ENCODE measurements around the gene ZSCAN29. TPM values are rescaled to one million over a fixed set of nuclear protein-coding genes. Genes with fewer than 3 reads are reported as not detected.

The ZSCAN29 gene
- total RNA-seq, 6 donors from 2014 or later = 23.9 to 63.9 (median 24.7) TPM

DNA sequence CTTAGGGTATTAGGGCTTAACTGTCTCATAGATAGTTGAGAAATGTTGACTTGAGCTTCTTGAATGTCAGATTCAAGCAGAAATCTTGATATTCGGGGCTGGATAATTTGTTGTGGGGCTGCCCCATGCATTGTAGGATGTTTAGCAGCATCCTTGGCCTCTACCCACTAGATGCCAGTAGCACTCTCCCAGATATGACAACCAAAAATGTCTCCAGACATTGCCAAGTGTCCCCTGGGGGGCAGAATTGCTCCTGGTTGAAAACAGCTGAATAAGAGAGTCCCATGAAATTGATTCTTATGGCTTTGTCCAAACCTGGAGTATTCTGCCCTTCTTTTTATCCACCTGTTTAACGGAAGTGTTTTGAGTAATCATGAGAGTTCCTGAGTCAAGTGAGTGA is 24.5 kb downstream of the ZSCAN29 start:
- H3K4me1 ChIP-seq = no peaks in the 10 kb centered on the region
- 93 to 97% methylated on average over 2 of the region's 2 CpGs for WGBS, 2 donors
- no peak overlapping the region for H3K27ac ChIP-seq
- H3K9me3 ChIP-seq = no peaks in the 10 kb centered on the region
- TF ChIP-seq POLR2AphosphoS5 (IDR thresholded peaks at IDR 0.05) (no peak), POLR2A (IDR thresholded peaks at IDR 0.05) (no peak), EP300 (IDR thresholded peaks at IDR 0.05) (no peak)
- TF ChIP-seq, protein P1, sequence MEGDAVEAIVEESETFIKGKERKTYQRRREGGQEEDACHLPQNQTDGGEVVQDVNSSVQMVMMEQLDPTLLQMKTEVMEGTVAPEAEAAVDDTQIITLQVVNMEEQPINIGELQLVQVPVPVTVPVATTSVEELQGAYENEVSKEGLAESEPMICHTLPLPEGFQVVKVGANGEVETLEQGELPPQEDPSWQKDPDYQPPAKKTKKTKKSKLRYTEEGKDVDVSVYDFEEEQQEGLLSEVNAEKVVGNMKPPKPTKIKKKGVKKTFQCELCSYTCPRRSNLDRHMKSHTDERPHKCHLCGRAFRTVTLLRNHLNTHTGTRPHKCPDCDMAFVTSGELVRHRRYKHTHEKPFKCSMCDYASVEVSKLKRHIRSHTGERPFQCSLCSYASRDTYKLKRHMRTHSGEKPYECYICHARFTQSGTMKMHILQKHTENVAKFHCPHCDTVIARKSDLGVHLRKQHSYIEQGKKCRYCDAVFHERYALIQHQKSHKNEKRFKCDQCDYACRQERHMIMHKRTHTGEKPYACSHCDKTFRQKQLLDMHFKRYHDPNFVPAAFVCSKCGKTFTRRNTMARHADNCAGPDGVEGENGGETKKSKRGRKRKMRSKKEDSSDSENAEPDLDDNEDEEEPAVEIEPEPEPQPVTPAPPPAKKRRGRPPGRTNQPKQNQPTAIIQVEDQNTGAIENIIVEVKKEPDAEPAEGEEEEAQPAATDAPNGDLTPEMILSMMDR (IDR thresholded peaks at IDR 0.05) = no peak
- peaks cover 0 to 35% (median 9%) of the 10 kb centered on the region in 4 donors for H3K36me3 ChIP-seq
- DNase-seq (no peak), ATAC-seq (ENCODE audit: low FRiP score in 2 of 2) (no peak)
- no peaks in the 10 kb centered on the region for H3K27me3 ChIP-seq
- no peak overlapping the region for H3K4me3 ChIP-seq

DNA sequence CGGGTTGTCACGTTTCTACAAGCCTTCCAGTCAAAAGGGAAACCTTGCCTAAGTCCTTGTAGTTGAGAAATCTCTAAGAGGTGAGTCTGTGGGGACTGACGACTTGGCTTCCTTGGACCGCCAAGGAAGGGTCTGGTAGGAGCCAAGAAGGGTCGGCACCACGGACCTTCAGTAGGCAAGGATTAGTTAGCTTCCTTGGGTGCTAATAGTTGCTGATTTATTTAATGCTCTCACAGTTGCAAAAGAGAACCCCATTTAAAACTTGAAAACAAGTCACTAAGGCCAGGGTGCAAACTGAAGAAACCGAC is 40.1 kb downstream of the ZSCAN29 start:
- DNase-seq (no peak), ATAC-seq (ENCODE audit: low FRiP score in 2 of 2) (peak in 1 of 2 donors; percentile 15)
- H3K4me3 ChIP-seq = peak overlapping the region; percentile 60 to 89 (median 82)
- TF ChIP-seq, protein P1 (IDR thresholded peaks at IDR 0.05) = no peak
- TF ChIP-seq EP300 (IDR thresholded peaks at IDR 0.05) (no peak), POLR2A (IDR thresholded peaks at IDR 0.05) (no peak), POLR2AphosphoS5 (IDR thresholded peaks at IDR 0.05) (no peak)
- peaks cover 14 to 25% (median 23%) of the 10 kb centered on the region in 4 donors for H3K4me1 ChIP-seq
- H3K27me3 ChIP-seq = no peaks in the 10 kb centered on the region
- H3K9me3 ChIP-seq = no peaks in the 10 kb centered on the region
- peaks cover 0 to 6% (median 0%) of the 10 kb centered on the region in 4 donors for H3K36me3 ChIP-seq
- H3K27ac ChIP-seq = peak overlapping the region; percentile 91 to 95 (median 94)
- WGBS, 2 donors = 6 to 10% methylated on average over 3 to 7 of the region's 7 CpGs

DNA sequence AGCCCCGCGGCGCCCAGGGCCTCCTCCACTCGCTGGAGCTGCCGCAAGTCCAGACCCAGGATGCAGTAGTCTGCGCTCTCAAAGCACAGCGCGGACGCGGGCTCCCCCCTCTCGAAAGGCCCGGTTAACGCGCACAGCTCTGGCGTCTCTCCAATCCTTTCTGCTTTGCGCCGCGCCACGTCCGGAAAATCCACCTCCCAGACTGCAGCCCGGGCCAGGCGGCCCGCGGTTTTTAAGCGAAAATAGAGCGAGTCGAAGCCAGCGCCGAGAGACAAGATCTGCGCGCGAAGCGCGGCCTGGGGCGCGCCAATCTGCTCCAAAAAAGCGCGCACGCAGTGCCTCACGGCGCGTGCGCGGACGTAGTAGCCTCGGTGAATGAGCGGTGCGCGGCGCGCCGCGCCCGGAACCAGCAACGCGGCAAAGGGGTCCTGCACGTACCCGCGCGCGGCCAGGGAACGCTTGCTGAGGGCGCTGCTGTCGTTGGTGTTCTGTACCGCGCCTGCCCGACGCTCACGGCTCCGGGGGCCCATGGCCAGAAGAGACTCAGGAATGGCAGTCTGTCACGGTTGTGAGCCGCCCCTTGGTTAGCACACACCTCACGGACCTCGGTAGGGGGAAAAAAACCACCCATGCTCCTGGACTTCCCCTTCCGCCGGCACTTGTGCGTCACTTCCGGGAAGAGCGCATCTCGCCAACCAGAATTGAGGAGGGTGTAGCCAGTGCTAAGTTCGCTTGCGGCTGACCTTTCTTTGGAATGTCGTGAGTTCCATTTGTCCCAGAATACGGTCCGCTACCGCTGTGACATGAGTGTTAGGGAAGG is 40.7 kb downstream of the ZSCAN29 start, which contains the start of gene LCMT2:
LCMT2 (minus strand) TSS at position 614 of the 820 bp plus-strand sequence; CDS start at position 530, 84 bp downstream.
- peaks cover 14 to 25% (median 23%) of the 10 kb centered on the region in 4 donors for H3K4me1 ChIP-seq
- 0% methylated on average over 25 to 44 of the region's 86 CpGs for WGBS, 2 donors
- H3K27ac ChIP-seq = peak within 1 kb of the TSS; percentile 91 to 95 (median 94)
- ATAC-seq (ENCODE audit: low FRiP score in 2 of 2) = peak; percentile 97 to 98
- no peaks in the 10 kb centered on the region for H3K27me3 ChIP-seq
- H3K4me3 ChIP-seq = peak within 1 kb of the TSS; percentile 60 to 89 (median 82)
- no peaks in the 10 kb centered on the region for H3K9me3 ChIP-seq
- peak; percentile 91 to 96 for DNase-seq
- H3K36me3 ChIP-seq = peaks cover 0 to 6% (median 0%) of the 10 kb centered on the region in 4 donors
- TF ChIP-seq POLR2AphosphoS5 (IDR thresholded peaks at IDR 0.05) (peak; percentile 77 to 79), POLR2A (IDR thresholded peaks at IDR 0.05) (peak in 3 of 4 donors; percentile 50 to 75 (median 71))
- TF ChIP-seq, protein P1 (IDR thresholded peaks at IDR 0.05) = no peak

DNA sequence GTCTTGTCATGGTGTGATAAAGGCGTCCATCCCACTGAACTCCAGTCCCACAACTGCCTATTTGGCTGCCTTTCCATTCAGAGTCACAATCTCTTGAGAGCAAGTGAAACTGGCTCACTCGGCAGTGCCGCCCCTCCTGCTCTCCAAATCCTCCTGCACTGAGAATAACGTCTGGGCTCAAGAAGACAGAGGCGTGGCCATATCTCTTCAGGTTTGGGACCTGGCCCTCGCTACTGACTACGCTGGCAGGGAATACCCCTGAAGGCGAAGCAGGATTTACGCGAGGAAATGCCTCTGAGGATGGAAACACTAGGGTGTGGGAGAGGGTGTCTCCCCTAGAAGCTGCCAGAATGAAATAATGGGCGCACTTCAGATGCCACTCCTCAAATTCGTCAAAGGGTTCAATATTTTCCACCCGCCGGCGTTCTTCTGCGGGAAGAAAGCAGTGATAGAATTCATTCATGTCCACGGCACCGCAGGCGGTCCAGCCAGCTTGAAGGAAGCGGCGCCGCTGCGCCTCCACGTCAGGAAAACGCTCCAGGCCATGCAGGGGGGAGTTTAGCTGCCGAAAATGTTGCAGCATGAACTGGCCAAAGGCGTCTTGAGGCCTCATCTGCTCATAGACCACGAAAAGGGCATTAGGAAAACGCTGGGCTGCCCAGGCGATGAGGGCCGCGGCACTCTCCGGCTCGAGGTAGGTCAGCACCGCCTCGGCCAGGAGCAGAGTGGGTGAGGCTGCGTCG is 41.5 kb downstream of the ZSCAN29 start:
- ATAC-seq (ENCODE audit: low FRiP score in 2 of 2) = peak in 1 of 2 donors; percentile 22
- no peak for DNase-seq
- no peak for TF ChIP-seq EP300 (IDR thresholded peaks at IDR 0.05)

DNA sequence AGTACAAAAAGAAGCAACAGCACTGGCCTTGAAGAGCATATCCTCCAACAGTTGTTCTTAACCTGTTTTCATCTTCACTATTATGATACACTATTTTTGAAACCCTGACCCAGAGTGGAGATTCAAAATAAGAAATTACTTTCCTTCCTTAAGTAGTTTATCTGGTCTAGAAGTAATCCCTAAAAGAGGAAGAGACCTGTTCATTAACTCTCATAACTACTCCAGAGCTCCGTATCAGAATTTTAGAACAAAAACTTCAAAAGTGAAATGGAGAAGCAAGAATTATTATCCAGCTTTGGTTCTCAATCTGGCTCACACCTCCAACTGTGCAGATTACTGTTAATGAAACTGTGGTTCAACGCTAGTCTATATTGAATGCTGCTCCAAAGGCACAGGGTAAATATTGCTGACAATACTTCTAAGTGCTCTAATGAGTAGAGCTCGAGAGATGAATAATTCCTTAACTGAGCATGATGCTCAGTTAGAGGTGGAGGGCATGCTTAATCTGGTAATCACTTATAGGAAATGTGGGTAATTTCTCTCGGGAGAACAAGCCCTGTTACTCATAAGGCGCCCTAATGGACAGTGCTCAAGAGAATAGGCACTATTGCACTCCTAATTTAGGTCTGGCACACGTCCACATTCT is 45.7 kb downstream of the ZSCAN29 start:
- H3K4me1 ChIP-seq = peaks cover 14 to 17% (median 15%) of the 10 kb centered on the region in 4 donors
- H3K27ac ChIP-seq = no peak overlapping the region
- DNase-seq (no peak), ATAC-seq (ENCODE audit: low FRiP score in 2 of 2) (no peak)
- H3K4me3 ChIP-seq = no peak overlapping the region
- TF ChIP-seq EP300 (IDR thresholded peaks at IDR 0.05) (no peak), POLR2AphosphoS5 (IDR thresholded peaks at IDR 0.05) (no peak), POLR2A (IDR thresholded peaks at IDR 0.05) (no peak)
- TF ChIP-seq, protein P1 (IDR thresholded peaks at IDR 0.05) = no peak
- H3K36me3 ChIP-seq = no peaks in the 10 kb centered on the region
- H3K9me3 ChIP-seq = no peaks in the 10 kb centered on the region
- no peaks in the 10 kb centered on the region for H3K27me3 ChIP-seq
- 64 to 78% methylated on average over 6 of the region's 6 CpGs for WGBS, 2 donors

More for the DNA sequence above, 41.5 kb downstream of the ZSCAN29 start:
- H3K9me3 ChIP-seq = no peaks in the 10 kb centered on the region
- H3K36me3 ChIP-seq = no peaks in the 10 kb centered on the region
- H3K27ac ChIP-seq = peak overlapping the region; percentile 91 to 95 (median 94)
- H3K4me3 ChIP-seq = peak overlapping the region; percentile 60 to 89 (median 82)
- WGBS, 2 donors = 19 to 41% methylated on average over 27 to 35 of the region's 38 CpGs
- H3K4me1 ChIP-seq = peaks cover 14 to 25% (median 23%) of the 10 kb centered on the region in 4 donors
- no peaks in the 10 kb centered on the region for H3K27me3 ChIP-seq

Measured in upper lobe of left lung (tissue), 6 donors.